Measurements from ENCODE around the gene PALD1.

DNA sequence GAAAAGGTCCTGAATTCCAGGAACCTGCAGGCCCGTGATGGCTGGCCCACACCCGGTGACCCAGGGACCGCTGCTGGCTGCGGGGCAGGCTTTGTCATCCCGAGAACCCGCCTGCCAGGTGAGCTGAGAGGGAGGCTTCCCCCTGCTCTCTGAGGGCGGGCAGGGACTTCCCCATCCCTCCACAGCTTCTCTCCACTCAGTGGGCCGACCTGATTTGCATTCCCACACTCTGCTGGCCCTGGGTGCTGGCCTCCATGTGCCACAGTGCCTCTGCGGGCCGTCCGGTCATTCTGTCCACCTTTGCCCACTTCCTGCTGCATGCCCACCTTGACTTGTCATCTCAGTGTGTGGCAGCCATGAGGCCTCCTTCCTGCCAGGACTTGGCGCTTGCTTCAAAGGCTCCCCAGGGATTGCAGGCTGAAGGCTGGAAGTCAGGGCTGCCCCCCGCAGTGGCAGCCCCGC is 35.3 kb downstream of the PALD1 start:
- TF ChIP-seq, protein P1, sequence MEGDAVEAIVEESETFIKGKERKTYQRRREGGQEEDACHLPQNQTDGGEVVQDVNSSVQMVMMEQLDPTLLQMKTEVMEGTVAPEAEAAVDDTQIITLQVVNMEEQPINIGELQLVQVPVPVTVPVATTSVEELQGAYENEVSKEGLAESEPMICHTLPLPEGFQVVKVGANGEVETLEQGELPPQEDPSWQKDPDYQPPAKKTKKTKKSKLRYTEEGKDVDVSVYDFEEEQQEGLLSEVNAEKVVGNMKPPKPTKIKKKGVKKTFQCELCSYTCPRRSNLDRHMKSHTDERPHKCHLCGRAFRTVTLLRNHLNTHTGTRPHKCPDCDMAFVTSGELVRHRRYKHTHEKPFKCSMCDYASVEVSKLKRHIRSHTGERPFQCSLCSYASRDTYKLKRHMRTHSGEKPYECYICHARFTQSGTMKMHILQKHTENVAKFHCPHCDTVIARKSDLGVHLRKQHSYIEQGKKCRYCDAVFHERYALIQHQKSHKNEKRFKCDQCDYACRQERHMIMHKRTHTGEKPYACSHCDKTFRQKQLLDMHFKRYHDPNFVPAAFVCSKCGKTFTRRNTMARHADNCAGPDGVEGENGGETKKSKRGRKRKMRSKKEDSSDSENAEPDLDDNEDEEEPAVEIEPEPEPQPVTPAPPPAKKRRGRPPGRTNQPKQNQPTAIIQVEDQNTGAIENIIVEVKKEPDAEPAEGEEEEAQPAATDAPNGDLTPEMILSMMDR (IDR thresholded peaks at IDR 0.05): no peak
- TF ChIP-seq POLR2A (IDR thresholded peaks at IDR 0.05) (no peak), EP300 (IDR thresholded peaks at IDR 0.05) (no peak), POLR2AphosphoS5 (IDR thresholded peaks at IDR 0.05) (no peak)

Data from sigmoid colon (tissue), 4 donors.